RCC 7860 (cell line): ENCODE measurements around the gene ITGBL1.

ENCODE experiments used
- DNase-seq: peaks from one replicate; pipeline ENCODE4 v3.0.0-alpha.2; 2015; ENCODE audit warnings: low spot score
- FAIRE-seq: peaks from 2 replicates; lab custom pipeline; 2012; peaks lifted over from hg19 to GRCh38; lab: Jason Lieb, UNC

The ITGBL1 gene

GRCh38 chr13:101552786-101553185 is 100.3 kb downstream of the ITGBL1 start:
- DNase-seq (no peak), FAIRE-seq (no peak)

- no peak for DNase-seq
- FAIRE-seq = no peak
Measured at GRCh38 chr13:101554420-101555125, 102.1 kb downstream of the ITGBL1 start.

- FAIRE-seq (no peak), DNase-seq (no peak)
Measured at GRCh38 chr13:101555610-101556009, 103.1 kb downstream of the ITGBL1 start.

GRCh38 chr13:101556676-101557123 is 104.2 kb downstream of the ITGBL1 start:
- no peak for FAIRE-seq
- DNase-seq = no peak

- FAIRE-seq (no peak), DNase-seq (no peak)
Measured at GRCh38 chr13:101565317-101565716, 112.8 kb downstream of the ITGBL1 start.

- DNase-seq (no peak), FAIRE-seq (no peak)
Measured at GRCh38 chr13:101567841-101568240, 115.4 kb downstream of the ITGBL1 start.

- FAIRE-seq (no peak), DNase-seq (no peak)
Measured at GRCh38 chr13:101569807-101570206, 117.3 kb downstream of the ITGBL1 start.

GRCh38 chr13:101570410-101570809 is 117.9 kb downstream of the ITGBL1 start:
- no peak for DNase-seq
- no peak for FAIRE-seq

GRCh38 chr13:101572456-101572855 is 120.0 kb downstream of the ITGBL1 start:
- FAIRE-seq (no peak), DNase-seq (no peak)

GRCh38 chr13:101575581-101575980 is 123.1 kb downstream of the ITGBL1 start:
- FAIRE-seq (no peak), DNase-seq (no peak)

GRCh38 chr13:101576455-101576854 is 124.0 kb downstream of the ITGBL1 start:
- FAIRE-seq = no peak
- DNase-seq = no peak

GRCh38 chr13:101576977-101577376 is 124.5 kb downstream of the ITGBL1 start:
- DNase-seq (no peak), FAIRE-seq (no peak)

GRCh38 chr13:101579281-101579802 is 126.9 kb downstream of the ITGBL1 start:
- FAIRE-seq (no peak), DNase-seq (no peak)

GRCh38 chr13:101584331-101584730 is 131.9 kb downstream of the ITGBL1 start:
- FAIRE-seq = no peak
- no peak for DNase-seq

GRCh38 chr13:101590479-101590878 is 138.0 kb downstream of the ITGBL1 start:
- no peak for FAIRE-seq
- DNase-seq = no peak

GRCh38 chr13:101594936-101595335 is 142.5 kb downstream of the ITGBL1 start:
- DNase-seq (no peak), FAIRE-seq (no peak)

- no peak for FAIRE-seq
- no peak for DNase-seq
Measured at GRCh38 chr13:101596803-101597202, 144.3 kb downstream of the ITGBL1 start.

GRCh38 chr13:101611491-101612475 is 159.3 kb downstream of the ITGBL1 start:
- no peak for DNase-seq
- no peak for FAIRE-seq

- no peak for DNase-seq
- no peak for FAIRE-seq
Measured at GRCh38 chr13:101612735-101613134, 160.3 kb downstream of the ITGBL1 start.

- DNase-seq (no peak), FAIRE-seq (no peak)
Measured at GRCh38 chr13:101614491-101614890, 162.0 kb downstream of the ITGBL1 start.

GRCh38 chr13:101618440-101619187 is 166.1 kb downstream of the ITGBL1 start:
- FAIRE-seq (no peak), DNase-seq (no peak)
